ENCODE measurements around the gene UBE2G1.
"Not testable (repeated sequence)": the region's sequence is repeated elsewhere in the genome, so short reads cannot be mapped to it uniquely, and the experiment has no call there.

UBE2G1 gene

GRCh38 chr17:4307179-4307930 is 59.1 kb downstream of the UBE2G1 start:
- no peak for DNase-seq

- DNase-seq = no peak
Observed at GRCh38 chr17:4305224-4305623, 61.3 kb downstream of the UBE2G1 start.

- DNase-seq = peak in 22 of 56 donors; percentile 4 to 75 (median 17)
Observed at GRCh38 chr17:4304417-4305027, 62.0 kb downstream of the UBE2G1 start.

GRCh38 chr17:4301066-4301465 is 65.4 kb downstream of the UBE2G1 start:
- DNase-seq = peak in 46 of 56 donors; percentile 3 to 73 (median 48)

- DNase-seq = no peak
Observed at GRCh38 chr17:4297351-4297750, 69.1 kb downstream of the UBE2G1 start.

GRCh38 chr17:4295686-4296085 is 70.8 kb downstream of the UBE2G1 start:
- DNase-seq = no peak

GRCh38 chr17:4293572-4293971 is 72.9 kb downstream of the UBE2G1 start:
- DNase-seq = no peak

- DNase-seq = no peak
Observed at GRCh38 chr17:4287710-4288109, 78.8 kb downstream of the UBE2G1 start.

GRCh38 chr17:4276514-4276913 is 90.0 kb downstream of the UBE2G1 start:
- peak in 4 of 56 donors; percentile 10 to 21 (median 16) for DNase-seq

- DNase-seq = no peak
Observed at GRCh38 chr17:4272972-4273368, 93.5 kb downstream of the UBE2G1 start.

- peak in 8 of 56 donors; percentile 3 to 38 (median 6) for DNase-seq
Observed at GRCh38 chr17:4272213-4272971, 94.1 kb downstream of the UBE2G1 start.

- no peak for DNase-seq
Observed at GRCh38 chr17:4270736-4271135, 95.7 kb downstream of the UBE2G1 start.

- no peak for DNase-seq
Observed at GRCh38 chr17:4269915-4270314, 96.6 kb downstream of the UBE2G1 start.

GRCh38 chr17:4267402-4267801 is 99.1 kb downstream of the UBE2G1 start:
- no peak for DNase-seq

- DNase-seq = no peak
Observed at GRCh38 chr17:4266550-4266949, 99.9 kb downstream of the UBE2G1 start.

- peak; percentile 54 to 97 (median 89) for DNase-seq
Observed at GRCh38 chr17:4263282-4264215, 102.9 kb downstream of the UBE2G1 start, which contains the start of gene ANKFY1. ANKFY1 (minus strand) TSS chr17:4263979; CDS start chr17:4263941, 38 bp downstream.

GRCh38 chr17:4262703-4263102 is 103.8 kb downstream of the UBE2G1 start:
- no peak for DNase-seq

- DNase-seq = no peak
Observed at GRCh38 chr17:4261452-4261851, 105.0 kb downstream of the UBE2G1 start.

GRCh38 chr17:4258867-4259266 is 107.6 kb downstream of the UBE2G1 start:
- no peak for DNase-seq

GRCh38 chr17:4256952-4257351 is 109.5 kb downstream of the UBE2G1 start:
- DNase-seq = no peak

- not testable (repeated sequence) for DNase-seq
Observed at GRCh38 chr17:4255271-4255670, 111.2 kb downstream of the UBE2G1 start.

Data from nucleus accumbens (tissue), 56 donors.